GM12872 (cell line): ENCODE results near the gene LRRC59.

Experiments
- TF ChIP-seq, protein P1 (sequence below): IDR thresholded peaks from 3 replicates; pipeline ENCODE4 v1.5.1; 2011; ENCODE audit warnings: low read depth, mild to moderate bottlenecking, low read length, moderate library complexity; ENCODE audit not compliant: insufficient read depth

Gene LRRC59

DNA sequence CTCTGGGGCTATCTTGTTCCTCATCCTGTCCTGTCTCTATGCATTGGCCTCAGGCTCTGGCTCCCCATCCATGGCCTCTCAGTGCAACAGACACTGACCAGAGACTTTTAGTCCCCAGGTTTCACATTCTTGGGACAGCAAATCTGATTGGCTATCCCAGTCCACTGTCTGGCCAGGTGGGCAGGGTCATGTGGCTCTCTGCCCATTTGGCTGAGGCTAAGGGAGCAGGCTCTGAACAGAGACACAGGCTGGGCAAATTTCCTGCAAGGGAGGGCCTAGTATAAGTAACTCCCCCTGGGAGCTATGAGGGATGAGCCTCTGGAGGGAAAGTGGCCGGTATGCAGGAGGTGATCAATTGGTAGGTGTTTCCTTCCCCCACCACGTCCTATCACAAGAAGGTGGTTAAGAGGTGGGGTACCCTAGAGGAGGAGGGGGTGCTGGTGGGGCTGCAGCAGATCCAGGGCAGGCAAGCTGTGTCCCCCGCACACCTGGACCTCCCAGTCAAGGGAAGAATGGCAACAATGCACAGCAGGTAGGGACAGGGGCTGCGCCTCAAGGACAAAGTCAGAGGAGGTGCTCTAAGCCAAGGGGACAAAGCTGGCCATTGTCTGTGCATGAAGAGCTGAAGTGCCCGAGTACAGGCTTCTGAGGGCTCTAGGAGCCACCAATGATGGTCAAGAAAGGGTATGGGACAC, 38.2 kb downstream of the LRRC59 start:
- TF ChIP-seq, protein P1, sequence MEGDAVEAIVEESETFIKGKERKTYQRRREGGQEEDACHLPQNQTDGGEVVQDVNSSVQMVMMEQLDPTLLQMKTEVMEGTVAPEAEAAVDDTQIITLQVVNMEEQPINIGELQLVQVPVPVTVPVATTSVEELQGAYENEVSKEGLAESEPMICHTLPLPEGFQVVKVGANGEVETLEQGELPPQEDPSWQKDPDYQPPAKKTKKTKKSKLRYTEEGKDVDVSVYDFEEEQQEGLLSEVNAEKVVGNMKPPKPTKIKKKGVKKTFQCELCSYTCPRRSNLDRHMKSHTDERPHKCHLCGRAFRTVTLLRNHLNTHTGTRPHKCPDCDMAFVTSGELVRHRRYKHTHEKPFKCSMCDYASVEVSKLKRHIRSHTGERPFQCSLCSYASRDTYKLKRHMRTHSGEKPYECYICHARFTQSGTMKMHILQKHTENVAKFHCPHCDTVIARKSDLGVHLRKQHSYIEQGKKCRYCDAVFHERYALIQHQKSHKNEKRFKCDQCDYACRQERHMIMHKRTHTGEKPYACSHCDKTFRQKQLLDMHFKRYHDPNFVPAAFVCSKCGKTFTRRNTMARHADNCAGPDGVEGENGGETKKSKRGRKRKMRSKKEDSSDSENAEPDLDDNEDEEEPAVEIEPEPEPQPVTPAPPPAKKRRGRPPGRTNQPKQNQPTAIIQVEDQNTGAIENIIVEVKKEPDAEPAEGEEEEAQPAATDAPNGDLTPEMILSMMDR, result no peak

DNA sequence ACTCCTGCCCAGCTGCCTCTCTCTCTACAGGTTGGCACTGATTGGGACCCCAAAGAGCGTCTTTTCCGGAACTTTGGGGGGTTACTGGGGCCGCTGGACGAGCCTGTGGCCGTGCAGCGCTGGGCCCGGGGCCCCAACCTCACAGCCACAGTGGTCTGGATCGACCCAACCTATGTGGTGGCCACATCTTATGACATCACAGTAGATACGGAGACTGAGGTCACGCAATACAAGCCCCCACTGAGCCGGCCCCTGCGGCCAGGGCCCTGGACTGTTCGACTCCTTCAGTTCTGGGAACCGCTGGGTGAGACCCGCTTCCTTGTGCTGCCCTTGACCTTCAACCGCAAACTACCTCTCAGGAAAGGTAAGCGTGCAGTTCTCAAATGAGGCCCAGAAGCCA, 39.1 kb downstream of the LRRC59 start:
- TF ChIP-seq, protein P1, result no peak

DNA sequence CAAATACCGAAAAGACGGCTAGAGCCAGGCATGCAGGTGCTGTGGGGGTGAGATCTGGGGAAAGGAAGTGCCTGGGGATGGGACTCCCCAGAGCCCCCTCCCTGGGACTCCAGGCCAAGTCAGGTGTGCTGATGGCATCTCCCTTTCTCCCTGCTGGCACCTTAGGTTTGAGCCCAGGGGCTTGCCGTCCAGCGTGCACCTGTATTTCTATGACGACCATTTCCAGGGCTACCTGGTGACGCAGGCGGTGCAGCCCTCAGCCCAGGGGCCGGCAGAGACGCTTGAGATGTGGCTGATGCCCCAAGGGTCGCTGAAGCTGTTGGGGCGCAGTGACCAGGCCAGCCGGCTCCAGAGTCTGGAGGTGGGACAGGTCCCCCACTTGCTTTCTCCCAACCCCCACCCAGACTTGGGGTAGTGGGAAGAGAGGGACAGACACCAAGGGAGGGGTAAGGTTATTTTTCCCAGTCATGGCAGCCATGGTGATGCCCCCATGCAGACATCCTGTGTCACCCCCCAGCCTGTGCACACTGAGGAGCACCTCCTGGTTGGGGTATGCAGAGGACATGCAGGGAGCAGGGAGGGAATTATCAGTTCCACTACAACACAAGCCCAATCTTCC, 40.3 kb downstream of the LRRC59 start:
- TF ChIP-seq, protein P1, result no peak

DNA sequence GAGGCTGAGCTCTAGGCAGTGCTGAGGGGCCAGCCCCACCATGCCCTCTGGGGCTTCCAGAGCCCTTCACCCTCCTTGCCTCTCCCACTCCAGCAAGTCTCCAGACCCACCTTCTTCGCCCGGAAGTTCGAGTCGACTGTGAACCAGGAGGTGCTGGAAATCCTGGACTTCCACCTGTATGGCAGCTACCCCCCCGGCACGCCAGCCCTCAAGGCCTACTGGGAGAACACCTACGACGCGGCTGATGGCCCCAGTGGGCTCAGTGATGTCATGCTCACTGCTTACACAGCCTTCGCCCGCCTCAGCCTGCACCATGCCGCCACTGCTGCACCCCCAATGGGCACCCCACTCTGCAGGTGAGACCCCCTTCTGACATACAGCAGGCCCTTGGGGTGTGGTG, 40.9 kb downstream of the LRRC59 start:
- TF ChIP-seq, protein P1, result no peak

DNA sequence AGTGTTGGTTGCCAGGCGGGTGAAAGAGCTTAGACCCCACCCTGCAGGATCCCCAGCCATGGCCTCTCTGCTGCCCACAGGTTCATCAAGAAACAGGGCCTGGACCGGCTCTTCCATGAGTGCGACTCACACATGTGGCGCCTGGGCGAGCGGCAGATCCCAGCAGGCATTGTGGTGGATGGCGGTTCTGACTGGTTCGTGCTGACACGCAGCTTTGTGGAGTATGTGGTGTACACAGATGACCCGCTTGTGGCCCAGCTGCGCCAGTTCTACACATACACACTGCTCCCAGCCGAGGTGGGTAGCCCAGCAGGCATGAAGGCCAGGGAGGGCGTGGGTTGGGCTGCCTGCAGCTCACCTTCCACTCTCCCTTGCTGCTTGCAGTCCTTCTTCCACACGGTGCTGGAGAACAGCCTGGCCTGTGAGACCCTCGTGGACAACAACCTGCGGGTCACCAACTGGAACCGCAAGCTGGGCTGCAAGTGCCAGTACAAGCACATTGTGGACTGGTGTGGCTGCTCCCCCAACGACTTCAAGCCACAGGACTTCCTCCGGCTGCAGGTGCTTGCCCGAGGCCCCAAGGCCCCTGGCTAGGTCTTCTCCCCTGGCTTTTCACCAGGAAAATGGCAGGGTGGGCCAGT, 41.5 kb downstream of the LRRC59 start:
- TF ChIP-seq, protein P1, result no peak

DNA sequence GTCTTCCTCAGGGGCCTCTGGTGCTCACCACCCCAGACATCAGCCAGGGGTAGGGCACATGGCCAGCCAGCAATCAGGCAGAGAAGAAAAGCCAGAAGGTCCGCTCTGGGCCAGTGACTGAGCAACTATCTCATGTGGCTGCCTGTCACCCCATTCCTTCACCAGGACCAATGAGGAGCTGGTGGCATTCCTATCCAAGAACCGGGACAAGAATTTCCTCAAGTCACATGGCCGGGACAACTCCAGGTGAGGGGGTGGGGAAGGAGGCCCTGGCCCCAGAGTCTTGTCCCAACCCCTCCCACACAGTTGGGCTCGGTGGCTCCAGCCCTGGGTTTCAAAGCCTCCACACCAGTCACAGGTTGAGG, 42.0 kb downstream of the LRRC59 start:
- TF ChIP-seq, protein P1, result no peak

DNA sequence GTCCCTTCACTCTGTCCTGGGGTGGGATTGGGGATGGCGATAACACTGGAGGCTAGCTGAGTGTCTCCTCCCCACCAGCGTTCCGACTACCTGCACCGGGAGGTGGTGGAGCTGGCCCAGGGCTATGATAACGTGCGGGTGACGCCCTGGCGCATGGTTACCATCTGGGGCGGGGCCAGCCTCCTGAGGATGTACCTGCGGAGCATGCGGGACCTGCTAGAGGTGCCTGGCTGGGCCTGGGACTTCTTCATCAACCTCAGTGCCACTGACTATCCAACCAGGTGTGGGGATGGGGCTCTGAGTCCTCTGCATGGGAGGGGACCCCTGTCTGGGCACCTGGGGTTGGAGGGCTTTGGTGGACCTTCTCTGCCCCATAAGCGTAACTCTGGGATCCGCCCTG, 42.5 kb downstream of the LRRC59 start:
- TF ChIP-seq, protein P1, result no peak
